HepG2 (cell line): ENCODE results near the gene PSMB2. TPM values are rescaled to one million over a fixed set of nuclear protein-coding genes. Genes with fewer than 3 reads are reported as not detected.
A peak's percentile ranks its signal among the peaks of the same experiment; 100 is the strongest.

ENCODE experiments used
- ATAC-seq: fragments of 200-7000 bp; cut with Tn5 transposase; 3 replicates; pipeline ENCODE4 v1.9.1; 2020; ENCODE audit warnings: mild to moderate bottlenecking, moderate library complexity
- BruUV-seq: library from RNA; stranded (reverse); fragments of 400-500 nt; replicated peaks from 2 replicates; lab custom pipeline; 2021; lab: Mats Ljungman, UMichigan
- CTCF ChIA-PET: fragments of 300-600 bp; formaldehyde crosslinking; extraction: SDS; loops from one replicate; lab custom pipeline; 2021; ENCODE audit warnings: low total read pairs, inconsistent platforms, low intra/inter-chr PET ratio; lab: Yijun Ruan, JAX
- POLR2A ChIA-PET: fragments of 350-600 bp; sonication (Branson Sonifier 250); formaldehyde crosslinking; loops from one replicate; lab custom pipeline; 2020; ENCODE audit warnings: antibody characterized with exemption, inconsistent platforms; lab: Yijun Ruan, JAX
- DNase-seq: peaks from one replicate; pipeline ENCODE4 v3.0.0-alpha.2; 2015; ENCODE audit warnings: low spot score
- FAIRE-seq: peaks from 3 replicates; lab custom pipeline; 2011; peaks lifted over from hg19 to GRCh38; lab: Jason Lieb, UNC
- H2AFZ ChIP-seq: one replicate; pipeline ENCODE4 v1.6.1; 2011; ENCODE audit warnings: low read length, inconsistent platforms
- H3K27ac ChIP-seq: fragments of 300-600 bp; 3 replicates; pipeline ENCODE4 v1.8.0; 2011; ENCODE audit warnings: mixed run types, mild to moderate bottlenecking, mixed read lengths, low read length, inconsistent platforms; ENCODE audit not compliant: insufficient read depth; ENCODE audit errors: extremely low read length
- H3K27me3 ChIP-seq, 2 experiments: fragments of 200-600 bp in 1 of 2; 2 replicates in 1 of 2; 3 replicates in 1 of 2; pipeline versions ENCODE4 v1.6.0 to v1.8.0; 2011; ENCODE audit warnings: low read length in 2 of 2, mild to moderate bottlenecking in 2 of 2, moderate library complexity in 2 of 2, inconsistent platforms in 1 of 2; ENCODE audit not compliant: insufficient read depth in 2 of 2, control insufficient read depth in 1 of 2
- H3K36me3 ChIP-seq, 2 experiments: fragments of 200-600 bp in 1 of 2; replicated peaks in 1 of 2; 2 replicates in 1 of 2; 3 replicates in 1 of 2; pipeline versions ENCODE4 v1.5.1 to v1.8.0; 2011; ENCODE audit warnings: low read length in 2 of 2, inconsistent platforms in 1 of 2; ENCODE audit not compliant: insufficient read depth in 2 of 2, control insufficient read depth in 1 of 2
- H3K4me1 ChIP-seq: 2 replicates; pipeline ENCODE4 v1.5.1; 2012; ENCODE audit warnings: low read length, inconsistent platforms; ENCODE audit not compliant: insufficient read depth
- H3K4me2 ChIP-seq: 2 replicates; pipeline ENCODE4 v1.6.0; 2011; ENCODE audit warnings: low read depth, low read length, inconsistent platforms
- H3K4me3 ChIP-seq, 3 experiments: fragments of 200-600 bp in 1 of 3; sonication (generic), shearing (Covaris generic) in 1 of 3; replicated peaks in 1 of 3; 2 replicates each; pipeline ENCODE4 v1.5.1; 2011 to 2016; ENCODE audit warnings: low read length in 3 of 3, inconsistent platforms in 2 of 3, low read depth in 2 of 3, mild to moderate bottlenecking in 2 of 3, control low read depth in 1 of 3, mixed read lengths in 1 of 3; ENCODE audit not compliant: insufficient read depth in 1 of 3
- H3K79me2 ChIP-seq: one replicate; pipeline ENCODE4 v1.6.1; 2011; ENCODE audit warnings: low read length, inconsistent platforms; ENCODE audit not compliant: insufficient read depth
- H3K9ac ChIP-seq: 2 replicates; pipeline ENCODE4 v1.6.0; 2011; ENCODE audit warnings: mild to moderate bottlenecking, low read depth, low read length, inconsistent platforms; ENCODE audit not compliant: insufficient read depth
- H3K9me3 ChIP-seq: 2 replicates; pipeline ENCODE4 v1.5.1; 2012; ENCODE audit warnings: mild to moderate bottlenecking, low read length
- H4K20me1 ChIP-seq: 2 replicates; pipeline ENCODE4 v1.6.0; 2011; ENCODE audit warnings: inconsistent platforms, mild to moderate bottlenecking, low read length, moderate library complexity; ENCODE audit not compliant: insufficient read depth
- FOSL1 ChIP-seq: sonication (generic); formaldehyde crosslinking; IDR thresholded peaks from 2 replicates; pipeline ENCODE4 v1.9.0; 2021; ENCODE audit warnings: missing genetic modification reagents, borderline replicate concordance
- KDM6A ChIP-seq: IDR thresholded peaks from 2 replicates; pipeline ENCODE4 v1.6.1; 2016; ENCODE audit warnings: low read depth
- MTA1 ChIP-seq: sonication (generic); formaldehyde crosslinking; IDR thresholded peaks from 2 replicates; pipeline ENCODE4 v1.4.0; 2020; ENCODE audit warnings: missing genetic modification reagents, mild to moderate bottlenecking, borderline replicate concordance
- MYC ChIP-seq: sonication (generic); formaldehyde crosslinking; IDR thresholded peaks from 2 replicates; pipeline ENCODE4 v1.9.0; 2021; ENCODE audit warnings: missing genetic modification reagents, borderline replicate concordance
- RBM39 ChIP-seq: fragments of 200-400 bp; formaldehyde crosslinking; IDR thresholded peaks from one replicate; pipeline ENCODE4 v1.6.1; 2018; ENCODE audit warnings: antibody characterized with exemption, mild to moderate bottlenecking, low read depth, low read length; ENCODE audit not compliant: poor library complexity, severe bottlenecking
- REL ChIP-seq: sonication (generic); formaldehyde crosslinking; conservative IDR thresholded peaks from 2 replicates; pipeline ENCODE4 v1.8.0; 2022; ENCODE audit warnings: mild to moderate bottlenecking, missing genetic modification reagents, moderate library complexity
- ZNF121 ChIP-seq: sonication (generic); formaldehyde crosslinking; IDR thresholded peaks from 2 replicates; pipeline ENCODE4 v1.5.0; 2020; ENCODE audit warnings: mild to moderate bottlenecking, missing genetic modification reagents
- ZNF44 ChIP-seq: sonication (generic); formaldehyde crosslinking; IDR thresholded peaks from 2 replicates; pipeline ENCODE4 v1.5.1; 2020; ENCODE audit warnings: mild to moderate bottlenecking, missing genetic modification reagents
- ZNF496 ChIP-seq: sonication (generic); formaldehyde crosslinking; IDR thresholded peaks from 2 replicates; pipeline ENCODE4 v1.8.1; 2023; ENCODE audit warnings: mild to moderate bottlenecking, moderate library complexity, missing genetic modification reagents; ENCODE audit not compliant: insufficient replicate concordance
- WGBS: methylation state at CpG from one replicate; pipeline ENCODE4 v1.1.6; 2017; ENCODE audit warnings: low lambda C conversion rate; 5-methylcytosine and 5-hydroxymethylcytosine counted together
- in situ Hi-C: cut with HindIII; loops from 2 replicates; pipeline ENCODE4 v1.10.0; 2017; ENCODE audit warnings: low pct_unique_long_range_greater_than_20kb; ENCODE audit not compliant: extremely low pct_ligation_motif_present
- intact Hi-C: fragments of 100-400 bp; cut with micrococcal nuclease; formaldehyde crosslinking; loops from one replicate; pipeline ENCODE4 v1.10.0; 2022; ENCODE audit not compliant: unreplicated experiment
- polyA plus RNA-seq, 8 experiments: library from polyadenylated mRNA; depleted of rRNA in 3 of 8; stranded (reverse) in 7 of 8; unstranded in 1 of 8; fragments of >200 nt; fragmentation: Illumina TruSeq in 4 of 8; extraction: Trizol in 4 of 8; gene quantifications; 2 replicates each; pipeline versions ENCODE4 v1.2.1 to v1.2.3, GENCODE V29; 2011 to 2016; ENCODE audit warnings: low read depth in 4 of 8, missing spikeins in 1 of 8, mixed read lengths in 1 of 8; ENCODE audit not compliant: insufficient read depth in 1 of 8
- total RNA-seq, 5 experiments: library from RNA; depleted of rRNA; stranded (reverse); fragments of >200 nt; fragmentation: Illumina TruSeq; extraction: Trizol; gene quantifications; 2 replicates each; pipeline ENCODE4 v1.2.3, GENCODE V29; 2016; ENCODE audit warnings: low read depth in 1 of 5
- TF ChIP-seq, protein P1 (sequence below): sonication (generic); formaldehyde crosslinking; IDR thresholded peaks from 2 replicates; pipeline ENCODE4 v1.4.0; 2020; ENCODE audit warnings: missing genetic modification reagents

The PSMB2 gene
- total and polyA plus RNA-seq, 2 of the 13 experiments (the other 11 are each of a cell fraction or from before 2014, with no cell fraction given), result 60.6 to 62.2 TPM

DNA sequence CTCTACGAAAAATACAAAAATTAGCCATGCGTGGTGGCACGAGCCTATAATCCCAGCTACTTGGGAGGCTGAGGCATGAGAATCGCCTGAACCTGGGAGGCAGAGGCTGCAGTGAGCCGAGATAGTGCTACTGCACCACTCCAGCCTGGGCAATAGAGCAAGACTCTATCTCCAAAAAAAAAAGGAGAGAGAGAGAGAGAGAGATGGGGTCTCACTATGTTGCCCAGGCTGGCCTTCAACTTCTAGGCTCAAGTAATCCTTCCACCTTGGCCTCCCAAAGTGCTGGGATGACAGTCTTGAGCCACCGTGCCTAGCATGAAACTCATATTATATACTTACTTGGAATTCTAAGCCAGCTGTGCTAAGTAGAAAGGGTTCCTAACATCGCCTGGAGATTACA lies 29.7 kb downstream of the PSMB2 start:
- CTCF ChIA-PET, result no interaction called here
- H3K4me2 ChIP-seq, result no peak overlapping the region
- H3K27me3 ChIP-seq, result no peaks in the 10 kb centered on the region
- H3K4me1 ChIP-seq, result no peaks in the 10 kb centered on the region
- no peak for TF ChIP-seq MTA1 (CRISPR knock-in tag)
- TF ChIP-seq MYC (CRISPR knock-in tag), result no peak
- TF ChIP-seq KDM6A (CRISPR knock-in tag), result no peak
- peak; percentile 54 for TF ChIP-seq ZNF121 (CRISPR knock-in tag)
- TF ChIP-seq ZNF496, result no peak
- H3K4me3 ChIP-seq, result no peak overlapping the region
- 96% methylated on average over 7 of the region's 7 CpGs for WGBS
- ATAC-seq (no peak), DNase-seq (no peak), FAIRE-seq (no peak)
- BruUV-seq, result no TSS peak
- intact Hi-C loops (no loop called here), in situ Hi-C loops (no loop called here)
- no peak overlapping the region for H3K27ac ChIP-seq
- peaks cover 13 to 76% of the 10 kb centered on the region in 2 experiments for H3K36me3 ChIP-seq
- no peaks in the 10 kb centered on the region for H4K20me1 ChIP-seq
- no peak overlapping the region for H3K9ac ChIP-seq
- H2AFZ ChIP-seq, result no peak overlapping the region
- POLR2A ChIA-PET, result no interaction called here
- peaks cover 28% of the 10 kb centered on the region for H3K79me2 ChIP-seq
- no peaks in the 10 kb centered on the region for H3K9me3 ChIP-seq

DNA sequence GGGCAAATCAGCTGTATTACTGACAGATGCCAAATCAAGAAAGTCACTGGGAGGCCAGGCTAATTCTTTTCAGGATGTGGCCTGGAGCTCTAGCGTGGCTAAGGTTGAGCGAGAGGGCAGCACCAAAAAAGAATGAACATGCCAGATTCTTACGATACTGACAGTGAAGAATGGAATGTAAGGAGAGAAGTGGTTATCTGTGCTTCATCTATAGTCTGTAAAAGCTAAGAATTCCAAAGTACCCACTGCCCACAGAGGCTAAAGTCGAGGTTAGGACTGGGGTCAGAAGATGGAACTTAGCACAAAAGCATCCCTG lies 35.5 kb downstream of the PSMB2 start:
- peaks cover 28 to 83% of the 10 kb centered on the region in 2 experiments for H3K36me3 ChIP-seq
- FAIRE-seq, result no peak
- POLR2A ChIA-PET, result no interaction called here

More for the DNA sequence above, 35.5 kb downstream of the PSMB2 start:
- H3K79me2 ChIP-seq, result peaks cover 9% of the 10 kb centered on the region
- no peak for ATAC-seq
- CTCF ChIA-PET, result no interaction called here
- in situ Hi-C loops (no loop called here), intact Hi-C loops (no loop called here)
- H3K9me3 ChIP-seq, result no peaks in the 10 kb centered on the region
- H3K4me2 ChIP-seq, result no peak overlapping the region
- TF ChIP-seq REL (CRISPR knock-in tag) (no peak), RBM39 (no peak), ZNF121 (CRISPR knock-in tag) (no peak), FOSL1 (CRISPR knock-in tag) (no peak), ZNF44 (CRISPR knock-in tag) (no peak)
- TF ChIP-seq, protein P1, sequence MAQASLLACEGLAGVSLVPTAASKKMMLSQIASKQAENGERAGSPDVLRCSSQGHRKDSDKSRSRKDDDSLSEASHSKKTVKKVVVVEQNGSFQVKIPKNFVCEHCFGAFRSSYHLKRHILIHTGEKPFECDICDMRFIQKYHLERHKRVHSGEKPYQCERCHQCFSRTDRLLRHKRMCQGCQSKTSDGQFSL (CRISPR knock-in tag), result no peak
- 0 out of 2 replicates have a peak, but pooled peaks cover 2% of the 10 kb centered on the region for H4K20me1 ChIP-seq
- no peak overlapping the region for H3K4me3 ChIP-seq
- no peak overlapping the region for H3K27ac ChIP-seq
- H2AFZ ChIP-seq, result no peak overlapping the region
- DNase-seq, result no peak
- no peaks in the 10 kb centered on the region for H3K27me3 ChIP-seq
- H3K9ac ChIP-seq, result no peak overlapping the region
- no peaks in the 10 kb centered on the region for H3K4me1 ChIP-seq
- BruUV-seq, result no TSS peak
- 97% methylated on average over 4 of the region's 4 CpGs for WGBS
